GM23338 (cell line): Measurements from ENCODE around the gene JARID2. TPM values are rescaled to one million over a fixed set of nuclear protein-coding genes. Genes with fewer than 3 reads are reported as not detected.
A peak's percentile ranks its signal among the peaks of the same experiment; 100 is the strongest.

ENCODE experiments used
- ATAC-seq: fragments of 200-7000 bp; cut with Tn5 transposase; 3 replicates; pipeline ENCODE4 v1.9.1; 2020
- DNase-seq: peaks from one replicate; pipeline ENCODE4 v3.0.0-alpha.2; 2015; ENCODE audit warnings: low spot score
- H2AFZ ChIP-seq: fragments of 200-600 bp; sonication (generic); 2 replicates; pipeline ENCODE4 v1.8.0; 2016; ENCODE audit warnings: antibody characterized with exemption, mild to moderate bottlenecking, moderate library complexity
- H3F3A ChIP-seq: fragments of 200-600 bp; sonication (generic); replicated peaks from 2 replicates; pipeline ENCODE4 v1.8.0; 2017; ENCODE audit warnings: antibody characterized with exemption, mixed run types, low read depth
- H3K27ac ChIP-seq: fragments of 200-600 bp; sonication (generic); 2 replicates; pipeline ENCODE4 v1.6.1; 2016; ENCODE audit warnings: low read depth
- H3K27me3 ChIP-seq: fragments of 200-600 bp; sonication (generic); 2 replicates; pipeline ENCODE4 v1.8.0; 2016; ENCODE audit warnings: mild to moderate bottlenecking, mixed run types, moderate library complexity; ENCODE audit not compliant: insufficient read depth
- H3K36me3 ChIP-seq: fragments of 200-600 bp; sonication (generic); 2 replicates; pipeline ENCODE4 v1.8.0; 2016; ENCODE audit warnings: mild to moderate bottlenecking; ENCODE audit not compliant: insufficient read depth
- H3K4me1 ChIP-seq: fragments of 200-600 bp; sonication (generic); 2 replicates; pipeline ENCODE4 v1.8.0; 2016; ENCODE audit warnings: mild to moderate bottlenecking, moderate library complexity; ENCODE audit not compliant: insufficient read depth
- H3K4me2 ChIP-seq: fragments of 200-600 bp; sonication (generic); 2 replicates; pipeline ENCODE4 v1.7.1; 2017; ENCODE audit warnings: mixed run types
- H3K4me3 ChIP-seq: fragments of 200-600 bp; sonication (generic); 2 replicates; pipeline ENCODE4 v1.6.1; 2016; ENCODE audit warnings: mixed run types
- H3K79me2 ChIP-seq: fragments of 200-600 bp; sonication (generic); replicated peaks from 2 replicates; pipeline ENCODE4 v1.8.0; 2017; ENCODE audit warnings: mild to moderate bottlenecking; ENCODE audit not compliant: insufficient read depth
- H3K9me2 ChIP-seq: fragments of 200-600 bp; sonication (generic); 2 replicates; pipeline ENCODE4 v1.8.0; 2017; ENCODE audit not compliant: insufficient read depth
- H4K20me1 ChIP-seq: fragments of 200-600 bp; sonication (generic); replicated peaks from 2 replicates; pipeline ENCODE4 v1.8.0; 2017; ENCODE audit warnings: mild to moderate bottlenecking; ENCODE audit not compliant: insufficient read depth
- H3K27ac Mint-ChIP-seq: 2 replicates; pipeline ENCODE4 v1.8.0; 2020; ENCODE audit warnings: inconsistent platforms, mild to moderate bottlenecking, moderate library complexity, mixed read lengths
- H3K27me3 Mint-ChIP-seq: 3 replicates; pipeline ENCODE4 v1.8.0; 2022; ENCODE audit warnings: low read depth, mild to moderate bottlenecking, moderate library complexity, mixed read lengths, inconsistent platforms; ENCODE audit not compliant: insufficient read depth, poor library complexity
- H3K36me3 Mint-ChIP-seq: 3 replicates; pipeline ENCODE4 v1.8.0; 2021; ENCODE audit warnings: low read depth, mild to moderate bottlenecking, inconsistent platforms, moderate library complexity, mixed read lengths
- H3K4me1 Mint-ChIP-seq: 3 replicates; pipeline ENCODE4 v1.8.0; 2020; ENCODE audit warnings: mild to moderate bottlenecking, inconsistent platforms, mixed read lengths
- H3K4me3 Mint-ChIP-seq: 3 replicates; pipeline ENCODE4 v1.8.0; 2021; ENCODE audit warnings: moderate library complexity, mild to moderate bottlenecking, inconsistent platforms, mixed read lengths
- H3K9me3 Mint-ChIP-seq: 3 replicates; pipeline ENCODE4 v1.8.0; 2020; ENCODE audit warnings: moderate library complexity, mild to moderate bottlenecking, inconsistent platforms, mixed read lengths
- CREB1 ChIP-seq: fragments of 250-450 bp; sonication (Bioruptor Pico); IDR thresholded peaks from 2 replicates; pipeline ENCODE4 v1.5.0; 2020; ENCODE audit warnings: low read depth, mild to moderate bottlenecking, moderate library complexity
- ETS1 ChIP-seq: IDR thresholded peaks from 2 replicates; pipeline ENCODE4 v1.6.1; 2016; ENCODE audit warnings: antibody characterized with exemption
- EZH2 ChIP-seq: fragments of 200-600 bp; sonication (generic); IDR thresholded peaks from one replicate; pipeline ENCODE4 v1.8.0; 2017; ENCODE audit warnings: antibody characterized with exemption, mild to moderate bottlenecking, low read depth; ENCODE audit not compliant: unreplicated experiment
- EZH2phosphoT487 ChIP-seq: fragments of 200-600 bp; sonication (generic); IDR thresholded peaks from one replicate; pipeline ENCODE4 v1.8.1; 2018; ENCODE audit warnings: antibody characterized with exemption; ENCODE audit not compliant: unreplicated experiment
- JUNB ChIP-seq: IDR thresholded peaks from one replicate; pipeline ENCODE4 v1.6.1; 2016; ENCODE audit warnings: antibody characterized with exemption; ENCODE audit not compliant: unreplicated experiment
- NANOG ChIP-seq: IDR thresholded peaks from 2 replicates; pipeline ENCODE4 v1.6.1; 2016; ENCODE audit warnings: antibody characterized with exemption, borderline replicate concordance
- POLR2AphosphoS5 ChIP-seq: IDR thresholded peaks from 2 replicates; pipeline ENCODE4 v1.6.1; 2016; ENCODE audit warnings: antibody characterized with exemption, low read depth
- STAT1 ChIP-seq: IDR thresholded peaks from one replicate; pipeline ENCODE4 v1.6.1; 2016; ENCODE audit warnings: antibody characterized with exemption; ENCODE audit not compliant: unreplicated experiment
- ZNF114 ChIP-seq: fragments of 250-450 bp; sonication (Bioruptor Pico); IDR thresholded peaks from 2 replicates; pipeline ENCODE4 v1.5.0; 2020; ENCODE audit warnings: mild to moderate bottlenecking, moderate library complexity
- ZNF331 ChIP-seq: fragments of 250-450 bp; sonication (Bioruptor Pico); IDR thresholded peaks from 2 replicates; pipeline ENCODE4 v1.5.0; 2020; ENCODE audit warnings: low read depth, mild to moderate bottlenecking, moderate library complexity
- ZNF462 ChIP-seq: fragments of 250-450 bp; sonication (Bioruptor Pico); IDR thresholded peaks from 2 replicates; pipeline ENCODE4 v1.5.0; 2020; ENCODE audit warnings: mild to moderate bottlenecking, moderate library complexity
- polyA plus RNA-seq: library from polyadenylated mRNA; unstranded; fragments of >200 nt; fragmentation: Nextera tagmentation; extraction: Ambion mirVana; gene quantifications from 2 replicates; pipeline ENCODE4 v1.2.1, GENCODE V29; 2016
- total RNA-seq: library from RNA; depleted of rRNA; stranded (reverse); fragments of >200 nt; shearing (Covaris generic); gene quantifications from 2 replicates; pipeline ENCODE4 v1.2.3, GENCODE V29; 2014
- TF ChIP-seq, protein P1 (sequence below): IDR thresholded peaks from one replicate; pipeline ENCODE4 v1.6.1; 2018; ENCODE audit warnings: antibody characterized with exemption; ENCODE audit not compliant: unreplicated experiment
- TF ChIP-seq, protein P2 (sequence below), 2 experiments: fragments of 200-600 bp in 1 of 2; sonication (generic) in 1 of 2; conservative IDR thresholded peaks; 2 replicates each; pipeline versions ENCODE4 v1.5.1 to v1.6.1; 2016 to 2017; ENCODE audit warnings: antibody characterized with exemption in 2 of 2, low read depth in 2 of 2, mild to moderate bottlenecking in 2 of 2, moderate library complexity in 1 of 2

JARID2 gene
- total and polyA plus RNA-seq, 2 experiments from 2014 or later = 92.8 to 196 TPM

DNA sequence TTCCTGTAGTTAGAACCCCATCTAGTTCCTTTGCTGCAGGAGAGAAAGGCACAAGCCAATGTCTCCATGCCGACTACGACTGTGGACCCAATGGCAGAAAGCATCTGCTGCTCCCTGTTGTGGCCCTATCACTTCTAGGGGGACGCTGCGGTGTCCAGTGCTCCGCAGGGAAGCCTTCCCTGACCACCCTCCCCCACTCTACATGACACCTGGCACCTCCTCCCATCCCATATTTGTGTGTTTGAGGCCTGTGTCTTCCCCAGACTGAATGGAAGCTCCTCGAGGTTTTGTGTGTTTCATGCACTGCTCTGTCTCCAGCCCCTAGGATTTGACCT is 257.4 kb downstream of the JARID2 start:
- Mint-ChIP-seq H3K36me3 (peaks cover 98% of the 10 kb centered on the region), H3K9me3 (0 out of 3 replicates have a peak, but pooled peaks cover 5% of the 10 kb centered on the region)
- TF ChIP-seq ETS1 (no peak), ZNF331 (CRISPR knock-in tag) (no peak), POLR2AphosphoS5 (no peak), JUNB (no peak), CREB1 (no peak), STAT1 (no peak), ZNF114 (no peak), EZH2 (no peak), NANOG (no peak), ZNF462 (CRISPR knock-in tag) (no peak), EZH2phosphoT487 (no peak)
- TF ChIP-seq, protein P1, sequence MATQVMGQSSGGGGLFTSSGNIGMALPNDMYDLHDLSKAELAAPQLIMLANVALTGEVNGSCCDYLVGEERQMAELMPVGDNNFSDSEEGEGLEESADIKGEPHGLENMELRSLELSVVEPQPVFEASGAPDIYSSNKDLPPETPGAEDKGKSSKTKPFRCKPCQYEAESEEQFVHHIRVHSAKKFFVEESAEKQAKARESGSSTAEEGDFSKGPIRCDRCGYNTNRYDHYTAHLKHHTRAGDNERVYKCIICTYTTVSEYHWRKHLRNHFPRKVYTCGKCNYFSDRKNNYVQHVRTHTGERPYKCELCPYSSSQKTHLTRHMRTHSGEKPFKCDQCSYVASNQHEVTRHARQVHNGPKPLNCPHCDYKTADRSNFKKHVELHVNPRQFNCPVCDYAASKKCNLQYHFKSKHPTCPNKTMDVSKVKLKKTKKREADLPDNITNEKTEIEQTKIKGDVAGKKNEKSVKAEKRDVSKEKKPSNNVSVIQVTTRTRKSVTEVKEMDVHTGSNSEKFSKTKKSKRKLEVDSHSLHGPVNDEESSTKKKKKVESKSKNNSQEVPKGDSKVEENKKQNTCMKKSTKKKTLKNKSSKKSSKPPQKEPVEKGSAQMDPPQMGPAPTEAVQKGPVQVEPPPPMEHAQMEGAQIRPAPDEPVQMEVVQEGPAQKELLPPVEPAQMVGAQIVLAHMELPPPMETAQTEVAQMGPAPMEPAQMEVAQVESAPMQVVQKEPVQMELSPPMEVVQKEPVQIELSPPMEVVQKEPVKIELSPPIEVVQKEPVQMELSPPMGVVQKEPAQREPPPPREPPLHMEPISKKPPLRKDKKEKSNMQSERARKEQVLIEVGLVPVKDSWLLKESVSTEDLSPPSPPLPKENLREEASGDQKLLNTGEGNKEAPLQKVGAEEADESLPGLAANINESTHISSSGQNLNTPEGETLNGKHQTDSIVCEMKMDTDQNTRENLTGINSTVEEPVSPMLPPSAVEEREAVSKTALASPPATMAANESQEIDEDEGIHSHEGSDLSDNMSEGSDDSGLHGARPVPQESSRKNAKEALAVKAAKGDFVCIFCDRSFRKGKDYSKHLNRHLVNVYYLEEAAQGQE = no peak
- TF ChIP-seq, protein P2, sequence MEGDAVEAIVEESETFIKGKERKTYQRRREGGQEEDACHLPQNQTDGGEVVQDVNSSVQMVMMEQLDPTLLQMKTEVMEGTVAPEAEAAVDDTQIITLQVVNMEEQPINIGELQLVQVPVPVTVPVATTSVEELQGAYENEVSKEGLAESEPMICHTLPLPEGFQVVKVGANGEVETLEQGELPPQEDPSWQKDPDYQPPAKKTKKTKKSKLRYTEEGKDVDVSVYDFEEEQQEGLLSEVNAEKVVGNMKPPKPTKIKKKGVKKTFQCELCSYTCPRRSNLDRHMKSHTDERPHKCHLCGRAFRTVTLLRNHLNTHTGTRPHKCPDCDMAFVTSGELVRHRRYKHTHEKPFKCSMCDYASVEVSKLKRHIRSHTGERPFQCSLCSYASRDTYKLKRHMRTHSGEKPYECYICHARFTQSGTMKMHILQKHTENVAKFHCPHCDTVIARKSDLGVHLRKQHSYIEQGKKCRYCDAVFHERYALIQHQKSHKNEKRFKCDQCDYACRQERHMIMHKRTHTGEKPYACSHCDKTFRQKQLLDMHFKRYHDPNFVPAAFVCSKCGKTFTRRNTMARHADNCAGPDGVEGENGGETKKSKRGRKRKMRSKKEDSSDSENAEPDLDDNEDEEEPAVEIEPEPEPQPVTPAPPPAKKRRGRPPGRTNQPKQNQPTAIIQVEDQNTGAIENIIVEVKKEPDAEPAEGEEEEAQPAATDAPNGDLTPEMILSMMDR (conservative IDR thresholded peaks at IDR 0.05; ENCODE audit: low read depth in 2 of 2) = no peak

More for the DNA sequence above, 257.4 kb downstream of the JARID2 start:
- H3K27me3 Mint-ChIP-seq = peaks cover 67% of the 10 kb centered on the region
- Histone ChIP-seq H4K20me1 (peaks cover 72% of the 10 kb centered on the region), H3K36me3 (peaks cover 66% of the 10 kb centered on the region), H3K9me2 (no peaks in the 10 kb centered on the region), H3K79me2 (peaks cover 99% of the 10 kb centered on the region), H3F3A (peaks cover 51% of the 10 kb centered on the region), H3K4me2 (no peak overlapping the region), H3K27me3 (no peaks in the 10 kb centered on the region), H3K4me1 (peaks cover 14% of the 10 kb centered on the region), H3K27ac (peak overlapping the region; percentile 72; the same call in 1 of the 2 replicates), H3K4me3 (no peak overlapping the region), H2AFZ (no peak overlapping the region)
- DNase-seq = no peak
- H3K4me1 Mint-ChIP-seq = peaks cover 53% of the 10 kb centered on the region
- ATAC-seq = no peak
- H3K27ac Mint-ChIP-seq = peak overlapping the region; percentile 90
- H3K4me3 Mint-ChIP-seq = no peak overlapping the region
